Pons (tissue), 1 donor: ENCODE results near the gene SERPINA6.
"Not testable (repeated sequence)": the region's sequence is repeated elsewhere in the genome, so short reads cannot be mapped to it uniquely, and the experiment has no call there.

Experiments
- DNase-seq: peaks from one replicate; pipeline ENCODE4 v3.0.0-alpha.2; 2016; ENCODE audit warnings: low spot score

The SERPINA6 gene

GRCh38 chr14:94328196-94328595 is 5.1 kb upstream of the SERPINA6 start:
- DNase-seq = no peak

- no peak for DNase-seq
Observed at GRCh38 chr14:94321421-94322271, 1.5 kb downstream of the SERPINA6 start.

GRCh38 chr14:94320243-94320642 is 2.9 kb downstream of the SERPINA6 start:
- no peak for DNase-seq

GRCh38 chr14:94317259-94317658 is 5.9 kb downstream of the SERPINA6 start:
- no peak for DNase-seq

- DNase-seq = no peak
Observed at GRCh38 chr14:94316692-94317091, 6.4 kb downstream of the SERPINA6 start.

- DNase-seq = no peak
Observed at GRCh38 chr14:94314890-94315289, 8.2 kb downstream of the SERPINA6 start.

- no peak for DNase-seq
Observed at GRCh38 chr14:94313991-94314655, 9.0 kb downstream of the SERPINA6 start.

- DNase-seq = no peak
Observed at GRCh38 chr14:94312481-94313246, 10.5 kb downstream of the SERPINA6 start.

GRCh38 chr14:94310248-94310647 is 12.9 kb downstream of the SERPINA6 start:
- no peak for DNase-seq

GRCh38 chr14:94309721-94310120 is 13.4 kb downstream of the SERPINA6 start:
- DNase-seq = no peak

- DNase-seq = no peak
Observed at GRCh38 chr14:94307410-94307992, 15.6 kb downstream of the SERPINA6 start.

GRCh38 chr14:94306047-94306978 is 16.8 kb downstream of the SERPINA6 start:
- no peak for DNase-seq

- DNase-seq = no peak
Observed at GRCh38 chr14:94305620-94306019, 17.5 kb downstream of the SERPINA6 start.

GRCh38 chr14:94304243-94304642 is 18.9 kb downstream of the SERPINA6 start:
- DNase-seq = no peak

- DNase-seq = no peak
Observed at GRCh38 chr14:94303111-94303510, 20.0 kb downstream of the SERPINA6 start.

- no peak for DNase-seq
Observed at GRCh38 chr14:94298130-94298529, 25.0 kb downstream of the SERPINA6 start.

- DNase-seq = not testable (repeated sequence)
Observed at GRCh38 chr14:94296181-94296545, 27.0 kb downstream of the SERPINA6 start.

GRCh38 chr14:94295360-94296180 is 27.6 kb downstream of the SERPINA6 start:
- DNase-seq = no peak

- DNase-seq = no peak
Observed at GRCh38 chr14:94293578-94293924, 29.6 kb downstream of the SERPINA6 start.

GRCh38 chr14:94292872-94293577 is 30.1 kb downstream of the SERPINA6 start, which contains the start of gene SERPINA10:
TSS of gene SERPINA10 (minus strand) at chr14:94293268. CDS start at chr14:94290593, 2,675 bp downstream.
- DNase-seq = no peak
